Left renal pelvis (tissue), 4 donors: Measurements from ENCODE around the gene MOSPD3. TPM values are rescaled to one million over a fixed set of nuclear protein-coding genes. Genes with fewer than 3 reads are reported as not detected.

ENCODE experiments used
- DNase-seq, 4 donors: peaks; one replicate each; pipeline ENCODE4 v3.0.0-alpha.2; 2013; ENCODE audit warnings: low read depth in 4 of 4, low spot score in 3 of 4
- polyA plus RNA-seq, 4 donors: library from polyadenylated mRNA; unstranded; fragments of 120-200 nt; gene quantifications; one replicate each; pipeline ENCODE4 v1.2.1, GENCODE V29; 2013; ENCODE audit not compliant: insufficient read length in 4 of 4

The MOSPD3 gene
- polyA plus RNA-seq, 4 donors, result 23.5 to 34.9 (median 28.7) TPM

DNA sequence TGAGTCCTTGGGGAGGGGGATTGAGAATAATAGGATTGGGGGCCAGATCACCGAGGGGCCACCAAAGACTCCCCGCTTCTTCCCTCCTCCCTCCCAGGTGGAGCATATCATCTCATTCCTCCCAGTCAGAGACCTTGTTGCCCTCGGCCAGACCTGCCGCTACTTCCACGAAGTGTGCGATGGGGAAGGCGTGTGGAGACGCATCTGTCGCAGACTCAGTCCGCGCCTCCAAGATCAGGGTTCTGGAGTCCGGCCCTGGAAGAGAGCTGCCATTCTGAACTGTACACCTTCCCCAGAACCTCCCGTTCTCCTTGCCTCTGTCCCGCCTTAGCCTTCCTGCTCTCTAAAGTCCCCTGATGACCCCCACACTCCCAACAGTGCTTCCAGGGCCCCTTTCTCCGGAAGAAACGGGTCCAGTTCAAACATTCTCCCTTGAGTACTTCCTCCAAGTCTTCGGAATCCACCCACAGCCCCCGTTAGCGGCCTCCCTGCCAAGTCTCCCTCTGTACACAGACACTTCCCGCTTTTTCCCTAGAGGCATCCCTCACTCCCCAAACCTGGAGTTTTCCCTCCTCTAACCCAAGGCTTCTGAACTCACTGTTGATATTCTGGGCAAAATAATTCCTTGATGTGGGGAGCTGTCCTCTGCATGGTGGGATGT lies 22.1 kb upstream of the MOSPD3 start:
- no peak for DNase-seq

DNA sequence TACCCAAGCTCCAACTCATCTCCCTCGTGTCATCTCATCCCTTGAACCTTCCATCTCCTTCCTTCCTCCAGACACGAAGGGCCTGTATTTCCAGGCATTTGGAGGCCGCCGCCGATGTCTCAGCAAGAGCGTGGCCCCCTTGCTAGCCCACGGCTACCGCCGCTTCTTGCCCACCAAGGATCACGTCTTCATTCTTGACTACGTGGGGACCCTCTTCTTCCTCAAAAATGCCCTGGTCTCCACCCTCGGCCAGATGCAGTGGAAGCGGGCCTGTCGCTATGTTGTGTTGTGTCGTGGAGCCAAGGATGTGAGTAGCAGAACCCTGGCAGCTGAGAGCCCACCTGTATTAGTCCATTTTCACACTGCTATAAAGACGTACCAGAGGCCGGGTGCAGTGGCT lies 20.7 kb upstream of the MOSPD3 start:
- no peak for DNase-seq

DNA sequence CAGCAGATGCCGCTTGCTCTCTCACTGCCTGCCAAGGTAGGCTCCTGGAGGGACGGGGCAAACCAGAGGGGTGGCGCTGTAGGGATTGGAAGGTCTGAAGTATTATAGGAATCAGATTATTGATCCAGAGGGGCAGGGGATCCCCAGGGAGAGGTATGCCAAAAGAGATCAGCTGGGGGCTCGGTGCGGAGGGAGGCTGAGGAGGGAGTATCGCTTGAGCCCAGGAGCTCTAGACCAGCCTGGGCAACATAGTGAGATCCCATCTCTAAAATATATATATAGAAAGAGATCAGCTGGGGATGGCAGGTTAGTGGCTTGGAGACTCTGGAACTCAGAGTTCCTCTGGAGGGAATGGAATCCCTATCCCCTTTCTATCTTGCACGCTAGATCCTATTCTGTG lies 17.2 kb upstream of the MOSPD3 start:
- DNase-seq, result no peak

DNA sequence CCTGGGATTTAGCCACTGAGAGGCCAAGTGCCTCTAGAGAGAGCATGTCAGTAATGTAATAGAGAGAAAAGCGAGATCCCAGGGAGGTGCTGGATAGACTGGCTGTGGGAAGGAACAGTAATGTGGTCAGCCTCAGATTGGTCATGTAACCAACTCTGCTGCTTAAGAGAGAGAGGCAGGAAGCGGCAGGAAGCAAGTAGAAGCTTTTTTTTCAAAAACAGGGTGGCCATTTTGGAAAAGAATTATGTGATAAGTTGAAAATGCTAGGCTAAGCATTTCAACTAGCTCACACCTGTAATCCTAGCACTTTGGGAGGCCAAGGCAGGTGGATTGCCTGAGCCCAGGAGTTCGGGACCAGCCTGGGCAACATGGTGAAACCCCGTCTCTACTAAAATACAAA lies 13.9 kb upstream of the MOSPD3 start:
- DNase-seq, result no peak

GRCh38 chr7:100599911-100600729 lies 12.2 kb upstream of the MOSPD3 start:
- no peak for DNase-seq

GRCh38 chr7:100600730-100601038 lies 11.7 kb upstream of the MOSPD3 start:
- no peak for DNase-seq

GRCh38 chr7:100602889-100603725 lies 9.2 kb upstream of the MOSPD3 start:
- no peak for DNase-seq

- DNase-seq, result no peak
Observed at GRCh38 chr7:100603726-100604027, 8.7 kb upstream of the MOSPD3 start.

DNA sequence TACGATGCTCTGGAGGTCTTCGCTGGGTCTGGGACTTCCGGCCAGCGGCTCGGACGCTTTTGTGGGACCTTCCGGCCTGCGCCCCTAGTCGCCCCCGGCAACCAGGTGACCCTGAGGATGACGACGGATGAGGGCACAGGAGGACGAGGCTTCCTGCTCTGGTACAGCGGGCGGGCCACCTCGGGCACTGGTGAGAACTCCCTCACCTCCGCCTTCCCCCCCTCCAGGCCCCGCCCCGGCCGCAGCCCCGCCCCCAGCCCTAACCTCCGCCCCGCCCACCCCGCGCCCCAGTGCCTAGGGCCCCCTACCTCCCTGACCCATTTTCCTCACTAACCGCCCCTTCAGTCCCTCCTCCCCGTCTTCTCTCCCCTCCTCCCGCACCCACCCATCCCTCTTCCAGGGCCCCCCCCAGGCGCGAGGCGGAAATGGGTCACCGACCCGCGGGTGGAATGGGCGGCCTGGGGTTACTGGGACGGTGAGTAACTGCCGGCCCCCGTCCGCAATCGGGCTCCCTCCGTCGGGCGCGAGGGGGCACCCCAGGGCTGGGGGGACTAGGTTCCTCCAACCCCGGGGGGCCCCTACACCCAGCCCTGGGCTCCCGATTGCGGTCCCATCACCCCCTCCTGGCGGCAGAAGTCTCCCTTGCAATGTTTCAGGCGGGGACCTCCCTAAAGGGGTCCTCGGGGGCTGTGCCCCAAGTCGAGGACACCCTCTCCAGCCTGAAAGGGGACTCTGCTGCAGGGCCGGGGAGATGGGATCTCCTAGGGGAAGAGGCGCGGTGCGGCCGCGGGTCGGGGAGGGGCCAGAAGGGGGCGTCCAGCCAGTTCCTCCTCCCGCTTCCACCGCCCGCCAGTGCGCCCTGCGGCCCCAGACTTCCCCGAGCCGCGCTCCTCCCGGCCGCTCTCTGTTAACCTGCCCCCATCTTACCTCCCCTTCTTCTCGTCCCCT lies 8.0 kb upstream of the MOSPD3 start:
- DNase-seq, result no peak

GRCh38 chr7:100604976-100605911 lies 7.1 kb upstream of the MOSPD3 start:
- no peak for DNase-seq

- DNase-seq, result no peak
Observed at GRCh38 chr7:100606313-100606712, 6.0 kb upstream of the MOSPD3 start.

DNA sequence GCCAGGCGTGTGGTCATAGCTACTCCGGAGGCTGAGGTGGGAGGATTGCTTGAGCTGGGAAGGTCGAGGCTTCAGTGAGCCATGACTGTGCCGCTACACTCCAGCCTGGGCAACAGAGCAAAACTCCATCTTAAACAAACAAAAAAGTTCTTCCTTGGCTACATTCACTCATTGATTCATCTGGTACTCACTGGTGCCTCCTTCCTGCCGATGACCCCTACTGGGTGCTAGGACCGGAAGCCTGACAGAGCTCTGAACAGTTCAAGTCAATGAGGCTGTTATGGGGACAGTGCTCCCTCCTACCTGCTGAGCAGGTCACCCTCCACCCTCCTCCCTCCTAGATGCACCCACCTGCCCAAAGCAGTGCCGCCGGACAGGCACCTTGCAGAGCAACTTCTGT lies 5.2 kb upstream of the MOSPD3 start:
- DNase-seq, result no peak

DNA sequence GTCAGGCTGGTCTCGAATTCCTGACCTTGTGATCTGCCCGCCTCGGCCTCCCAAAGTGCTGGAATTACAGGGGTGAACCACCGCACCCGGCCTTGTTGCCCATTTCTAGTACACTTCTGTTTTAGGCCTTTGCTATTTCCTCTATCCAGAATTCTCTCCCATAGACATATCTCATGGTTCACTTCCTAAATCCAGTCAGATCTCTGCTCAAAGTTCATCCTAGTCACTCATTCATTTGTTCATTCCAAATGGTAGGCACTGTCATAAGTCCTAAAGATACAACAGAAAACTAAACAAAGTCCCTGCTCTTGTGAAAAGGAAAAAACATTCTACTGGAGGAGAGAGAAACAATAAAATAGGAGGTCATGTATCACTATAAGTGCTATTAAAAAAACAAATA lies 2.4 kb upstream of the MOSPD3 start:
- no peak for DNase-seq

DNA sequence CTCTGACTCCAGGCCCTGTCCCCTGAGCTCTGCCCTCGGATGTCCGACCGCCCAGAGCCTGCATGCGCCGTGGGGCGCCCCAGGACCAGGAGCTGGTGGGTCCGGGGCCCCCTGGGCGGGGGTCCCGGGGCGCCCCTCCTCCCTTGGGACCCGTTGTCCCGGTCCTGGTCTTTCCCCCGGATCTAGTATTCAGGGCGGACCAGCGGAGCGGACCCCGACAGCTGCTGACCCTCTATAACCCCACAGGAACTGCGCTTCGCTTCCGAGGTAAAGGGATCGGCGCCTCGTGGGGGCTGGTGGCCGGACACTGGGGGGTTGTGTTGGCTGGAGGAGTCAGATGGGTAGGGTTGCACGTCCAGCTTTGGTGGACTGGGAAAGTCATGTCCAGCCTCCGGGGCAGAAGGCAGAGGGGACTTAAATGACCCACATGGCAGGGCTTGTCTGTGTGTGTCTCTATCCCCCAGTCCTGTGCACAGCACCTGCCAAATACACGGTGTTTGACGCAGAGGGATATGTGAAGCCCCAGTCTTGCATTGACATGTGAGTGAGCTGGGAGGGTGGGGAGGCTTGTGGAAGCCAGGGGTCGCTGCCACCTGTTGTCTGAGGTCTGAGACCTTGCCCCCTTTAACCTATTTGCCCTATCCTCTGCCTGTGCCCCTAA lies 520 bp downstream of the MOSPD3 start:
- no peak for DNase-seq

DNA sequence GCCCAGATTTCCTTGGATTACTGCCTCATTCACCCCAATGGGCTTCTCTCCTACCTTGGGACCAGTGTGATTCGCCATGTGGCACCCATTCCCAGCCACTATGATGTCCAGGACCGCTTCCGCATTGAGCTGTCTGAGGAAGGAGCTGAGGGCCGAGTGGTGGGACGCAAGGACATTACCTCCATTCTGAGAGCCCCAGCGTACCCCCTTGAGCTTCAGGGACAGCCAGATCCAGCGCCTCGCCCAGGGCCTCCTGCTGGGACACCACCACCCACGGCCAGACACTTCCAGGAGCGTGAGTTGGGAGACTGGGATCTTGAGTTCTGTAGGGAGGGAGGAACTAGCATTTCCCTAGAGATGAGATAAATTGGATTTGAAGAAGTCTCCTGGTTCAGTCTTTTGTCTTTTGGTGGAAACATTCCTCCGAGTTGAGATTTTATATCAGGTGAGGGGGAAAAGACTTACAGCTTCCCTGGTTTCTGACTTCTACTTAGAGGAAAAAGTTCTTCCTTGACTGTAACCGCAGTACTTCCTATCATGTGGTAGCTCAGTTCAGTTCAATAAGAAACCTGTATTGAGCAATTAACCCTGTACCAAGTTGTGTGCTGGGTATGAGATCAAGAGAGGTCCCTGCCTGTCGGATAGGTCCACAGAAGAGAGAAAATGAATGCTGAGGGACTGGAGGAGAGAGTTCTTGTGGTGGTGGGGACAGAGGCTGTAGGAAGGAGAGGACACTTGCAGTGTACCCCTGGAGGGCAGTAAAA lies 1.3 kb downstream of the MOSPD3 start:
- no peak for DNase-seq

- no peak for DNase-seq
Observed at GRCh38 chr7:100614308-100614861, 2.0 kb downstream of the MOSPD3 start.

- no peak for DNase-seq
Observed at GRCh38 chr7:100620239-100620638, 7.9 kb downstream of the MOSPD3 start.

- DNase-seq, result no peak
Observed at GRCh38 chr7:100620804-100621203, 8.5 kb downstream of the MOSPD3 start.
